ENCODE results near the gene VMP1. TPM values are rescaled to one million over a fixed set of nuclear protein-coding genes. Genes with fewer than 3 reads are reported as not detected.

Gene VMP1
- total and polyA plus RNA-seq, 2 of the 13 experiments (the other 11 are each of a cell fraction or from before 2014, with no cell fraction given): 186 to 271 TPM

- Histone ChIP-seq H3K27ac (ENCODE audit: extremely low read length, insufficient read depth, low read length) (no peak overlapping the region), H3K9ac (ENCODE audit: insufficient read depth, low read depth, low read length) (no peak overlapping the region), H2AFZ (ENCODE audit: low read length) (no peak overlapping the region), H4K20me1 (ENCODE audit: insufficient read depth, low read length) (no peaks in the 10 kb centered on the region), H3K4me2 (ENCODE audit: low read depth, low read length) (no peak overlapping the region), H3K36me3 (replicated peaks in 1 of 2; ENCODE audit: control insufficient read depth in 1 of 2, insufficient read depth in 2 of 2, low read length in 2 of 2) (peaks cover 46 to 98% of the 10 kb centered on the region in 2 experiments), H3K4me1 (ENCODE audit: insufficient read depth, low read length) (no peaks in the 10 kb centered on the region), H3K27me3 (ENCODE audit: control insufficient read depth in 1 of 2, insufficient read depth in 2 of 2, low read length in 2 of 2) (no peaks in the 10 kb centered on the region), H3K4me3 (replicated peaks in 1 of 3; ENCODE audit: insufficient read depth in 1 of 3, low read depth in 2 of 3, low read length in 3 of 3) (no peak overlapping the region), H3K9me3 (ENCODE audit: low read length) (no peaks in the 10 kb centered on the region), H3K79me2 (ENCODE audit: insufficient read depth, low read length) (no peaks in the 10 kb centered on the region)
- CTCF ChIA-PET (ENCODE audit: low intra/inter-chr PET ratio, low total read pairs): no interaction called here
- POLR2A ChIA-PET: no interaction called here
- ATAC-seq: no peak
- no peak for FAIRE-seq
- no TSS peak for BruUV-seq (replicated peaks)
- no peak for DNase-seq (ENCODE audit: low spot score)
- intact Hi-C loops (cut with micrococcal nuclease; ENCODE audit: unreplicated experiment) (no loop called here), in situ Hi-C loops (cut with HindIII; ENCODE audit: extremely low pct_ligation_motif_present, low pct_unique_long_range_greater_than_20kb) (no loop called here)
- WGBS (ENCODE audit: low lambda C conversion rate): 96% methylated on average over 4 of the region's 4 CpGs
- TF ChIP-seq JUN (CRISPR knock-in tag; IDR thresholded peaks at IDR 0.05) (no peak), ZNF530 (CRISPR knock-in tag; IDR thresholded peaks at IDR 0.05; ENCODE audit: low read depth) (no peak), ZNF619 (CRISPR knock-in tag; IDR thresholded peaks at IDR 0.05) (no peak), ZNF12 (CRISPR knock-in tag; IDR thresholded peaks at IDR 0.05) (no peak), AGO2 (optimal IDR thresholded peaks at IDR 0.05; ENCODE audit: low read depth, low read length) (peak; percentile 43), RFX1 (IDR thresholded peaks at IDR 0.05) (no peak), KMT2B (CRISPR knock-in tag; IDR thresholded peaks at IDR 0.05) (no peak)
Measured at GRCh38 chr17:59680314-59680713, 27.1 kb upstream of the VMP1 start.

DNA sequence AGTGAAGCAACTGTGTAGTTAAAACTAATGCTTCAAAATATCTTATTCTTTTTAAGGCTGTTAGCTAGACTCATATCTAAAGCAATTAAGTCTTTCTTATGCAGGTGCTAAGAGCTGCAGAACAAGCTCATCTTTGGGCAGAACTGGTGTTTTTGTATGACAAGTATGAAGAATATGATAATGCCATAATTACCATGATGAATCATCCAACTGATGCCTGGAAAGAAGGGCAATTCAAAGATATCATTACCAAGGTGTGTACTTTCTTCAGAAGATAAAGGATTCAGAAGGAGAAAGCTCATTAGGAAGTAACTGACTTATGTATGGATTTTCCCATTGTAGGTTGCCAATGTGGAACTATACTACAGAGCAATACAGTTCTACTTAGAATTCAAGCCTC, 24.2 kb upstream of the VMP1 start:
- Histone ChIP-seq H3K9me3 (ENCODE audit: low read length) (no peaks in the 10 kb centered on the region), H3K4me2 (ENCODE audit: low read depth, low read length) (no peak overlapping the region), H3K27ac (ENCODE audit: extremely low read length, insufficient read depth, low read length) (no peak overlapping the region), H3K9ac (ENCODE audit: insufficient read depth, low read depth, low read length) (no peak overlapping the region), H3K4me1 (ENCODE audit: insufficient read depth, low read length) (no peaks in the 10 kb centered on the region), H4K20me1 (ENCODE audit: insufficient read depth, low read length) (no peaks in the 10 kb centered on the region), H2AFZ (ENCODE audit: low read length) (no peak overlapping the region), H3K27me3 (ENCODE audit: control insufficient read depth in 1 of 2, insufficient read depth in 2 of 2, low read length in 2 of 2) (no peaks in the 10 kb centered on the region), H3K79me2 (ENCODE audit: insufficient read depth, low read length) (no peaks in the 10 kb centered on the region), H3K4me3 (replicated peaks in 1 of 3; ENCODE audit: insufficient read depth in 1 of 3, low read depth in 2 of 3, low read length in 3 of 3) (no peak overlapping the region), H3K36me3 (replicated peaks in 1 of 2; ENCODE audit: control insufficient read depth in 1 of 2, insufficient read depth in 2 of 2, low read length in 2 of 2) (peaks cover 48 to 96% of the 10 kb centered on the region in 2 experiments)
- CTCF ChIA-PET (ENCODE audit: low intra/inter-chr PET ratio, low total read pairs): no interaction called here
- BruUV-seq (replicated peaks): no TSS peak
- intact Hi-C loops (cut with micrococcal nuclease; ENCODE audit: unreplicated experiment): no loop called here
- FAIRE-seq (no peak), DNase-seq (ENCODE audit: low spot score) (no peak), ATAC-seq (no peak)
- POLR2A ChIA-PET: no interaction called here
- in situ Hi-C loops (cut with HindIII; ENCODE audit: extremely low pct_ligation_motif_present, low pct_unique_long_range_greater_than_20kb): no loop called here
- TF ChIP-seq ZNF546 (CRISPR knock-in tag; conservative IDR thresholded peaks at IDR 0.05) (no peak), RBM22 (optimal IDR thresholded peaks at IDR 0.05; ENCODE audit: low read length) (no peak), ATF1 (CRISPR knock-in tag; IDR thresholded peaks at IDR 0.05) (no peak)
- TF ChIP-seq, protein P1, sequence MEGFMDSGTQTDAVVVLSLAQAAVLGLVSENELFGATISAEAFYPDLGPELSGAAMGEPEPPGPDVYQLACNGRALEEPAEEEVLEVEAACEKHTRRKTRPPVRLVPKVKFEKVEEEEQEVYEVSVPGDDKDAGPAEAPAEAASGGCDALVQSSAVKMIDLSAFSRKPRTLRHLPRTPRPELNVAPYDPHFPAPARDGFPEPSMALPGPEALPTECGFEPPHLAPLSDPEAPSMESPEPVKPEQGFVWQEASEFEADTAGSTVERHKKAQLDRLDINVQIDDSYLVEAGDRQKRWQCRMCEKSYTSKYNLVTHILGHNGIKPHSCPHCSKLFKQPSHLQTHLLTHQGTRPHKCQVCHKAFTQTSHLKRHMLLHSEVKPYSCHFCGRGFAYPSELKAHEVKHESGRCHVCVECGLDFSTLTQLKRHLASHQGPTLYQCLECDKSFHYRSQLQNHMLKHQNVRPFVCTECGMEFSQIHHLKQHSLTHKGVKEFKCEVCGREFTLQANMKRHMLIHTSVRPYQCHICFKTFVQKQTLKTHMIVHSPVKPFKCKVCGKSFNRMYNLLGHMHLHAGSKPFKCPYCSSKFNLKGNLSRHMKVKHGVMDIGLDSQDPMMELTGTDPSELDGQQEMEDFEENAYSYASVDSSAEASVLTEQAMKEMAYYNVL (CRISPR knock-in tag; IDR thresholded peaks at IDR 0.05; ENCODE audit: borderline replicate concordance): no peak
